K562 (cell line): ENCODE results near the gene WDR90. TPM values are rescaled to one million over a fixed set of nuclear protein-coding genes. Genes with fewer than 3 reads are reported as not detected.

Source experiments
- ARID4B ChIP-seq: sonication (generic); formaldehyde crosslinking; IDR thresholded peaks from 2 replicates; pipeline ENCODE4 v1.8.0; 2022; ENCODE audit warnings: mild to moderate bottlenecking, missing genetic modification reagents
- BRD9 ChIP-seq: fragments of 450-650 bp; IDR thresholded peaks from 2 replicates; pipeline ENCODE4 v1.6.1; 2018; ENCODE audit warnings: low read depth; ENCODE audit not compliant: partially characterized antibody
- CTCF ChIP-seq, 3 experiments: IDR thresholded peaks in 2 of 3; conservative IDR thresholded peaks in 1 of 3; 2 replicates each; pipeline ENCODE4 v1.5.1; 2011 to 2012; ENCODE audit warnings: low read length in 3 of 3, mild to moderate bottlenecking in 3 of 3, control low read depth in 2 of 3, improper control_type of control experiment in 1 of 3, inconsistent platforms in 1 of 3, low read depth in 1 of 3, mixed read lengths in 1 of 3, moderate library complexity in 1 of 3; ENCODE audit not compliant: insufficient read depth in 2 of 3
- CXXC5 ChIP-seq: fragments of 250-450 bp; sonication (Bioruptor Pico); IDR thresholded peaks from 2 replicates; pipeline ENCODE4 v1.8.0; 2022; ENCODE audit warnings: inconsistent platforms, mild to moderate bottlenecking, moderate library complexity
- HDAC3 ChIP-seq: fragments of 450-650 bp; IDR thresholded peaks from 2 replicates; pipeline ENCODE4 v1.6.1; 2018; ENCODE audit warnings: borderline replicate concordance, mild to moderate bottlenecking, moderate library complexity; ENCODE audit not compliant: partially characterized antibody
- KDM5B ChIP-seq: fragments of 200-600 bp; sonication (generic); IDR thresholded peaks from 2 replicates; pipeline ENCODE4 v1.6.1; 2012; ENCODE audit warnings: low read depth, mild to moderate bottlenecking, moderate library complexity, low read length, control low read depth, inconsistent platforms; ENCODE audit not compliant: insufficient replicate concordance
- L3MBTL2 ChIP-seq: fragments of 450-650 bp; IDR thresholded peaks from 2 replicates; pipeline ENCODE4 v1.6.1; 2016; ENCODE audit warnings: mild to moderate bottlenecking, moderate library complexity
- POLR2AphosphoS5 ChIP-seq: IDR thresholded peaks from 2 replicates; pipeline ENCODE4 v1.6.1; 2011; ENCODE audit warnings: mild to moderate bottlenecking, low read depth, low read length, moderate library complexity; ENCODE audit not compliant: control insufficient read depth, insufficient read depth
- PTBP1 ChIP-seq: fragments of 200-400 bp; formaldehyde crosslinking; IDR thresholded peaks from 2 replicates; pipeline ENCODE4 v1.6.1; 2017; ENCODE audit warnings: low read depth, low read length
- RAD51 ChIP-seq: fragments of 450-650 bp; IDR thresholded peaks from 2 replicates; pipeline ENCODE4 v1.7.1; 2016; ENCODE audit warnings: low read depth, mild to moderate bottlenecking, borderline replicate concordance
- SIN3A ChIP-seq, 2 experiments: fragments of 150-350 bp in 1 of 2; IDR thresholded peaks; 2 replicates each; pipeline ENCODE4 v1.6.1; 2011 to 2016; ENCODE audit warnings: borderline replicate concordance in 2 of 2, low read depth in 2 of 2, low read length in 2 of 2, mild to moderate bottlenecking in 2 of 2, moderate library complexity in 2 of 2; ENCODE audit not compliant: control insufficient read depth in 1 of 2
- SMARCA5 ChIP-seq: fragments of 450-650 bp; IDR thresholded peaks from 2 replicates; pipeline ENCODE4 v1.6.1; 2016
- SUPT5H ChIP-seq: fragments of 450-650 bp; IDR thresholded peaks from 2 replicates; pipeline ENCODE4 v1.6.1; 2016
- YY1 ChIP-seq, 3 experiments: IDR thresholded peaks; 2 replicates each; pipeline ENCODE4 v1.6.1; 2011; ENCODE audit warnings: low read length in 2 of 3, mild to moderate bottlenecking in 2 of 3, moderate library complexity in 2 of 3, borderline replicate concordance in 1 of 3, control low read depth in 1 of 3, low read depth in 1 of 3; ENCODE audit not compliant: insufficient read depth in 3 of 3, insufficient replicate concordance in 2 of 3, control insufficient read depth in 1 of 3, insufficient read length in 1 of 3; ENCODE audit errors: extremely low read depth in 1 of 3
- ZNF274 ChIP-seq: IDR thresholded peaks from 2 replicates; pipeline ENCODE4 v1.6.1; 2011; ENCODE audit warnings: low read depth, mild to moderate bottlenecking, low read length, moderate library complexity, borderline replicate concordance
- ZNF696 ChIP-seq: fragments of 250-450 bp; sonication (Bioruptor Pico); conservative IDR thresholded peaks from 2 replicates; pipeline ENCODE4 v1.4.0; 2020; ENCODE audit warnings: mild to moderate bottlenecking, moderate library complexity
- ZNF740 ChIP-seq, 3 experiments: fragments of 200-800 bp in 1 of 3; sonication (Bioruptor generic) in 1 of 3; sonication (generic) in 1 of 3; formaldehyde crosslinking in 1 of 3; IDR thresholded peaks; 2 replicates each; pipeline versions ENCODE4 v1.6.1 to v1.8.0; 2016 to 2022; ENCODE audit warnings: mild to moderate bottlenecking in 2 of 3, missing compliant biosample characterization in 2 of 3, missing genetic modification characterization in 2 of 3, missing genetic modification reagents in 1 of 3
- polyA plus RNA-seq, 8 experiments: library from polyadenylated mRNA; depleted of rRNA in 4 of 8; stranded (reverse) in 5 of 8; unstranded in 3 of 8; fragments of >200 nt; fragmentation: Nextera tagmentation in 2 of 8; fragmentation: Illumina TruSeq in 1 of 8; extraction: Ambion mirVana in 2 of 8; extraction: Trizol in 1 of 8; gene quantifications; 2 replicates each; pipeline versions ENCODE4 v1.2.1 to v1.2.3, GENCODE V29; 2011 to 2014; ENCODE audit warnings: inconsistent platforms in 1 of 8, missing spikeins in 1 of 8
- total RNA-seq, 7 experiments: library from RNA; depleted of rRNA in 6 of 7; stranded (reverse); fragments of >200 nt in 6 of 7; fragmentation: Illumina TruSeq in 2 of 7; extraction: Trizol in 2 of 7; gene quantifications; 2 replicates each; pipeline versions ENCODE4 v1.2.1 to v1.2.3, GENCODE V29; 2011 to 2021; ENCODE audit warnings: low replicate concordance in 1 of 7

WDR90 gene
- total and polyA plus RNA-seq, 9 of the 15 experiments (the other 6 are each of a cell fraction or from before 2014, with no cell fraction given), result 0.44 to 12.6 (median 3.3) TPM

GRCh38 chr16:678858-679813, 30.0 kb downstream of the WDR90 start (continued):
- 0 out of 6 replicates have a peak, but pooled peaks of 1 of the 3 experiments have one; percentile 1 for TF ChIP-seq CTCF (IDR thresholded peaks at IDR 0.05 in 2 of 3, conservative IDR thresholded peaks at IDR 0.05 in 1 of 3; ENCODE audit: insufficient read depth in 2 of 3, low read depth in 1 of 3, low read length in 3 of 3)
- TF ChIP-seq SIN3A (IDR thresholded peaks at IDR 0.05; ENCODE audit: borderline replicate concordance in 2 of 2, control insufficient read depth in 1 of 2, low read depth in 2 of 2, low read length in 2 of 2), result peak in 1 of 2 experiments; percentile 53; a peak in 1 of 4 replicates
- no peak for TF ChIP-seq HDAC3
- peak in 2 of 3 experiments; percentile 8 to 17 for TF ChIP-seq YY1 (IDR thresholded peaks at IDR 0.05; ENCODE audit: borderline replicate concordance in 1 of 3, control insufficient read depth in 1 of 3, extremely low read depth in 1 of 3, insufficient read depth in 3 of 3, insufficient read length in 1 of 3, insufficient replicate concordance in 2 of 3, low read depth in 1 of 3, low read length in 2 of 3)
- no peak for TF ChIP-seq ZNF740 (CRISPR knock-in tag; IDR thresholded peaks at IDR 0.05)
- TF ChIP-seq ZNF740 (tag; IDR thresholded peaks at IDR 0.05), result no peak
- no peak for TF ChIP-seq PTBP1
- TF ChIP-seq ARID4B (CRISPR knock-in tag), result peak; percentile 56
- TF ChIP-seq SUPT5H, result peak; percentile 80
- peak; percentile 26; the same call in 1 of the 2 replicates for TF ChIP-seq RAD51
- no peak for TF ChIP-seq ZNF274
- no peak for TF ChIP-seq BRD9
- peak; percentile 37; the same call in 1 of the 2 replicates for TF ChIP-seq POLR2AphosphoS5
- TF ChIP-seq L3MBTL2, result peak; percentile 33; the same call in 1 of the 2 replicates
- TF ChIP-seq SMARCA5, result 0 out of 2 replicates have a peak, but pooled peaks have one; percentile 25
- peak; percentile 60 for TF ChIP-seq KDM5B
- 0 out of 2 replicates have a peak, but pooled peaks have one; percentile 2 for TF ChIP-seq CXXC5 (CRISPR knock-in tag)
- TF ChIP-seq ZNF696 (CRISPR knock-in tag), result no peak
